WTC11 (cell line): ENCODE data around the gene GPR158. TPM values are rescaled to one million over a fixed set of nuclear protein-coding genes. Genes with fewer than 3 reads are reported as not detected.

Source experiments
- ATAC-seq: fragments of 200-7000 bp; cut with Tn5 transposase; 2 replicates; pipeline ENCODE4 v1.10.0; 2021; ENCODE audit warnings: mild to moderate bottlenecking, moderate library complexity
- CTCF ChIA-PET: fragments of 300-600 bp; sonication (Branson Sonifier 250); formaldehyde crosslinking; loops from one replicate; lab custom pipeline; 2021; ENCODE audit warnings: antibody characterized with exemption; lab: Charles Lee
- POLR2A ChIA-PET: fragments of 350-600 bp; sonication (Branson Sonifier 250); formaldehyde crosslinking; loops from one replicate; lab custom pipeline; 2021; ENCODE audit warnings: antibody characterized with exemption; lab: Charles Lee
- DNase-seq: peaks from one replicate; pipeline ENCODE4 v3.0.0; 2021; ENCODE audit warnings: low spot score
- H3K27ac Mint-ChIP-seq: 2 replicates; pipeline ENCODE4 v1.8.0; 2021; ENCODE audit warnings: mixed read lengths
- H3K27me3 Mint-ChIP-seq: 2 replicates; pipeline ENCODE4 v1.8.0; 2021; ENCODE audit warnings: low read depth, mild to moderate bottlenecking, moderate library complexity, mixed read lengths
- H3K36me3 Mint-ChIP-seq: 2 replicates; pipeline ENCODE4 v1.8.0; 2021; ENCODE audit warnings: mixed read lengths
- H3K4me1 Mint-ChIP-seq: 2 replicates; pipeline ENCODE4 v1.8.0; 2022; ENCODE audit warnings: mixed read lengths
- H3K4me3 Mint-ChIP-seq: 2 replicates; pipeline ENCODE4 v1.8.0; 2021; ENCODE audit warnings: mild to moderate bottlenecking, moderate library complexity, mixed read lengths
- H3K9me3 Mint-ChIP-seq: 2 replicates; pipeline ENCODE4 v1.8.0; 2021; ENCODE audit warnings: mixed read lengths
- ATF6 ChIP-seq: sonication (generic); formaldehyde crosslinking; IDR thresholded peaks from 2 replicates; pipeline ENCODE4 v1.8.1; 2023; ENCODE audit warnings: mild to moderate bottlenecking, missing genetic modification reagents
- CBFB ChIP-seq: sonication (generic); formaldehyde crosslinking; IDR thresholded peaks from 2 replicates; pipeline ENCODE4 v1.8.1; 2022; ENCODE audit warnings: mild to moderate bottlenecking, low read depth, missing genetic modification reagents
- E2F4 ChIP-seq: sonication (generic); formaldehyde crosslinking; IDR thresholded peaks from 2 replicates; pipeline ENCODE4 v1.8.1; 2022; ENCODE audit warnings: low read depth, mild to moderate bottlenecking, moderate library complexity, missing genetic modification reagents, borderline replicate concordance
- ELF4 ChIP-seq: sonication (generic); formaldehyde crosslinking; IDR thresholded peaks from 2 replicates; pipeline ENCODE4 v1.8.1; 2022; ENCODE audit warnings: low read depth, mild to moderate bottlenecking, moderate library complexity, missing genetic modification reagents
- FOXP4 ChIP-seq: sonication (generic); formaldehyde crosslinking; IDR thresholded peaks from 2 replicates; pipeline ENCODE4 v1.8.0; 2022; ENCODE audit warnings: mild to moderate bottlenecking, missing genetic modification reagents
- GABPB1 ChIP-seq: sonication (generic); formaldehyde crosslinking; IDR thresholded peaks from 2 replicates; pipeline ENCODE4 v1.8.1; 2023; ENCODE audit warnings: mild to moderate bottlenecking, missing genetic modification reagents
- GTF2I ChIP-seq: fragments of 250-450 bp; sonication (Bioruptor Pico); conservative IDR thresholded peaks from 2 replicates; pipeline ENCODE4 v1.4.0; 2021; ENCODE audit warnings: mild to moderate bottlenecking
- IRF2 ChIP-seq: sonication (generic); formaldehyde crosslinking; IDR thresholded peaks from 2 replicates; pipeline ENCODE4 v1.8.0; 2022; ENCODE audit warnings: low read depth, missing genetic modification reagents, borderline replicate concordance
- JAZF1 ChIP-seq: fragments of 250-450 bp; sonication (Bioruptor Pico); IDR thresholded peaks from 2 replicates; pipeline ENCODE4 v1.9.0; 2021; ENCODE audit warnings: moderate library complexity, mild to moderate bottlenecking, inconsistent platforms
- MLX ChIP-seq: sonication (generic); formaldehyde crosslinking; IDR thresholded peaks from 2 replicates; pipeline ENCODE4 v1.8.1; 2023; ENCODE audit warnings: mild to moderate bottlenecking, missing genetic modification reagents, moderate library complexity
- MYBL2 ChIP-seq: sonication (generic); formaldehyde crosslinking; IDR thresholded peaks from 2 replicates; pipeline ENCODE4 v1.8.1; 2023; ENCODE audit warnings: mild to moderate bottlenecking, moderate library complexity, missing genetic modification reagents
- NR3C1 ChIP-seq: sonication (generic); formaldehyde crosslinking; conservative IDR thresholded peaks from 2 replicates; pipeline ENCODE4 v1.8.1; 2023; ENCODE audit warnings: low read depth, mild to moderate bottlenecking, missing genetic modification reagents
- PRDM15 ChIP-seq: sonication (generic); formaldehyde crosslinking; IDR thresholded peaks from 2 replicates; pipeline ENCODE4 v1.8.0; 2022; ENCODE audit warnings: missing genetic modification reagents
- PREB ChIP-seq: sonication (generic); formaldehyde crosslinking; IDR thresholded peaks from 2 replicates; pipeline ENCODE4 v1.8.1; 2022; ENCODE audit warnings: mild to moderate bottlenecking, missing genetic modification reagents, moderate library complexity, borderline replicate concordance
- RELA ChIP-seq: sonication (generic); formaldehyde crosslinking; IDR thresholded peaks from 2 replicates; pipeline ENCODE4 v1.8.1; 2022; ENCODE audit warnings: missing genetic modification reagents, mild to moderate bottlenecking, borderline replicate concordance
- TCF7 ChIP-seq: sonication (generic); formaldehyde crosslinking; IDR thresholded peaks from 2 replicates; pipeline ENCODE4 v1.8.0; 2022; ENCODE audit warnings: mild to moderate bottlenecking, low read depth, missing genetic modification reagents, moderate library complexity
- TEAD1 ChIP-seq: sonication (generic); formaldehyde crosslinking; IDR thresholded peaks from 2 replicates; pipeline ENCODE4 v1.8.0; 2022; ENCODE audit warnings: mild to moderate bottlenecking, missing genetic modification reagents
- ZBTB43 ChIP-seq: sonication (generic); formaldehyde crosslinking; IDR thresholded peaks from 2 replicates; pipeline ENCODE4 v1.8.1; 2023; ENCODE audit warnings: mild to moderate bottlenecking, missing genetic modification reagents
- ZNF138 ChIP-seq: sonication (generic); formaldehyde crosslinking; conservative IDR thresholded peaks from 2 replicates; pipeline ENCODE4 v1.8.1; 2022; ENCODE audit warnings: mild to moderate bottlenecking, moderate library complexity, missing genetic modification reagents
- ZNF232 ChIP-seq: sonication (generic); formaldehyde crosslinking; IDR thresholded peaks from 2 replicates; pipeline ENCODE4 v1.8.0; 2022; ENCODE audit warnings: mild to moderate bottlenecking, missing genetic modification reagents
- ZNF396 ChIP-seq: fragments of 250-450 bp; sonication (Bioruptor Pico); IDR thresholded peaks from 2 replicates; pipeline ENCODE4 v1.8.0; 2021; ENCODE audit warnings: mild to moderate bottlenecking, moderate library complexity, borderline replicate concordance
- ZNF423 ChIP-seq: fragments of 250-450 bp; sonication (Bioruptor Pico); IDR thresholded peaks from 2 replicates; pipeline ENCODE4 v2.1.2; 2022; ENCODE audit warnings: mild to moderate bottlenecking, moderate library complexity
- ZNF512 ChIP-seq: sonication (generic); formaldehyde crosslinking; IDR thresholded peaks from 2 replicates; pipeline ENCODE4 v1.8.1; 2022; ENCODE audit warnings: missing genetic modification reagents, borderline replicate concordance
- ZNF671 ChIP-seq: fragments of 250-450 bp; sonication (Bioruptor Pico); IDR thresholded peaks from 2 replicates; pipeline ENCODE4 v1.8.0; 2021; ENCODE audit warnings: mild to moderate bottlenecking
- total RNA-seq: library from RNA; stranded (reverse); gene quantifications from 3 replicates; pipeline ENCODE4 v1.2.3, GENCODE V29; 2021

GPR158 gene
- total RNA-seq, 1 experiment from 2014 or later: 0.63 TPM

GRCh38 chr10:25356609-25357008 lies 181.8 kb downstream of the GPR158 start (continued):
- TF ChIP-seq NR3C1 (CRISPR knock-in tag) (no peak), PREB (CRISPR knock-in tag) (no peak), ELF4 (no peak), RELA (CRISPR knock-in tag) (no peak), IRF2 (no peak), MYBL2 (CRISPR knock-in tag) (no peak), GABPB1 (CRISPR knock-in tag) (no peak), ZNF423 (no peak), TCF7 (CRISPR knock-in tag) (no peak), ZNF232 (CRISPR knock-in tag) (no peak), MLX (CRISPR knock-in tag) (no peak)

- peaks cover 79% of the 10 kb centered on the region for H3K9me3 Mint-ChIP-seq
- H3K36me3 Mint-ChIP-seq: peaks cover 52% of the 10 kb centered on the region
- no peak for ATAC-seq
- no peak for DNase-seq
- no peak overlapping the region for H3K4me3 Mint-ChIP-seq
- ChIA-PET POLR2A (no interaction called here), CTCF (no interaction called here)
- peaks cover 3% of the 10 kb centered on the region; the same call in 1 of the 2 replicates for H3K27me3 Mint-ChIP-seq
- H3K4me1 Mint-ChIP-seq: no peaks in the 10 kb centered on the region
- no peak overlapping the region for H3K27ac Mint-ChIP-seq
- TF ChIP-seq GTF2I (no peak), ZNF138 (CRISPR knock-in tag) (no peak), FOXP4 (no peak), E2F4 (CRISPR knock-in tag) (no peak), ZNF671 (CRISPR knock-in tag) (no peak), TEAD1 (no peak), ZNF396 (CRISPR knock-in tag) (no peak), PRDM15 (CRISPR knock-in tag) (no peak), CBFB (no peak), ZBTB43 (CRISPR knock-in tag) (no peak), ZNF512 (CRISPR knock-in tag) (no peak), ELF4 (no peak), ATF6 (CRISPR knock-in tag) (no peak), JAZF1 (CRISPR knock-in tag) (no peak)
Measured at GRCh38 chr10:25357269-25357668, 182.5 kb downstream of the GPR158 start.
